Effector memory CD4-positive, alpha-beta T cell (primary cell): ENCODE data around the gene SPAG16.

Experiments used
- DNase-seq, 3 donors: peaks; one replicate each; pipeline ENCODE4 v3.0.0-alpha.2; 2020
- H3K27ac ChIP-seq: 2 replicates; pipeline ENCODE4 v1.7.0; 2013; ENCODE audit warnings: mild to moderate bottlenecking, low read length, moderate library complexity; ENCODE audit not compliant: insufficient read depth, poor library complexity, severe bottlenecking
- H3K27me3 ChIP-seq: replicated peaks from 2 replicates; pipeline ENCODE4 v1.7.0; 2013; ENCODE audit warnings: mild to moderate bottlenecking, low read length; ENCODE audit not compliant: insufficient read depth, control insufficient read depth, poor library complexity, severe bottlenecking
- H3K36me3 ChIP-seq: 2 replicates; pipeline ENCODE4 v1.7.0; 2013; ENCODE audit warnings: mild to moderate bottlenecking, low read length, moderate library complexity; ENCODE audit not compliant: control insufficient read depth, insufficient read depth
- H3K4me1 ChIP-seq: 2 replicates; pipeline ENCODE4 v1.7.0; 2013; ENCODE audit warnings: low read length, mild to moderate bottlenecking; ENCODE audit not compliant: control insufficient read depth, insufficient read depth, poor library complexity, severe bottlenecking
- H3K4me3 ChIP-seq: 2 replicates; pipeline ENCODE4 v1.7.0; 2013; ENCODE audit warnings: low read length, low read depth, mild to moderate bottlenecking; ENCODE audit not compliant: insufficient read depth, poor library complexity, severe bottlenecking
- H3K9me3 ChIP-seq: 2 replicates; pipeline ENCODE4 v1.7.0; 2013; ENCODE audit warnings: mild to moderate bottlenecking, low read length, moderate library complexity; ENCODE audit not compliant: control insufficient read depth

The SPAG16 gene

GRCh38 chr2:213246497-213247281, 37.6 kb upstream of the SPAG16 start:
- DNase-seq: peak in 2 of 3 donors; percentile 3 to 36
- Histone ChIP-seq H3K27ac (no peak overlapping the region), H3K27me3 (no peaks in the 10 kb centered on the region), H3K36me3 (no peaks in the 10 kb centered on the region), H3K4me3 (no peak overlapping the region), H3K4me1 (no peaks in the 10 kb centered on the region), H3K9me3 (no peaks in the 10 kb centered on the region)

- no peaks in the 10 kb centered on the region for H3K36me3 ChIP-seq
- no peaks in the 10 kb centered on the region for H3K9me3 ChIP-seq
- no peaks in the 10 kb centered on the region for H3K4me1 ChIP-seq
- H3K27me3 ChIP-seq: no peaks in the 10 kb centered on the region
- DNase-seq: no peak
- no peak overlapping the region for H3K4me3 ChIP-seq
- no peak overlapping the region for H3K27ac ChIP-seq
Measured at GRCh38 chr2:213247566-213247965, 36.7 kb upstream of the SPAG16 start.

GRCh38 chr2:213248637-213249036, 35.6 kb upstream of the SPAG16 start:
- H3K27me3 ChIP-seq: no peaks in the 10 kb centered on the region
- H3K4me1 ChIP-seq: no peaks in the 10 kb centered on the region
- H3K4me3 ChIP-seq: no peak overlapping the region
- H3K27ac ChIP-seq: no peak overlapping the region
- H3K36me3 ChIP-seq: no peaks in the 10 kb centered on the region
- H3K9me3 ChIP-seq: no peaks in the 10 kb centered on the region
- no peak for DNase-seq

- Histone ChIP-seq H3K27me3 (no peaks in the 10 kb centered on the region), H3K36me3 (no peaks in the 10 kb centered on the region), H3K9me3 (no peaks in the 10 kb centered on the region), H3K4me3 (no peak overlapping the region), H3K27ac (no peak overlapping the region), H3K4me1 (no peaks in the 10 kb centered on the region)
- DNase-seq: no peak
Measured at GRCh38 chr2:213249502-213249901, 34.8 kb upstream of the SPAG16 start.

GRCh38 chr2:213251618-213252017, 32.6 kb upstream of the SPAG16 start:
- Histone ChIP-seq H3K36me3 (no peaks in the 10 kb centered on the region), H3K4me3 (no peak overlapping the region), H3K27me3 (no peaks in the 10 kb centered on the region), H3K4me1 (no peaks in the 10 kb centered on the region), H3K9me3 (no peaks in the 10 kb centered on the region), H3K27ac (no peak overlapping the region)
- DNase-seq: no peak

- no peaks in the 10 kb centered on the region for H3K4me1 ChIP-seq
- H3K4me3 ChIP-seq: no peak overlapping the region
- no peaks in the 10 kb centered on the region for H3K9me3 ChIP-seq
- H3K27ac ChIP-seq: no peak overlapping the region
- H3K27me3 ChIP-seq: no peaks in the 10 kb centered on the region
- H3K36me3 ChIP-seq: no peaks in the 10 kb centered on the region
- no peak for DNase-seq
Measured at GRCh38 chr2:213252206-213252605, 32.1 kb upstream of the SPAG16 start.

GRCh38 chr2:213253162-213253561, 31.1 kb upstream of the SPAG16 start:
- Histone ChIP-seq H3K27me3 (no peaks in the 10 kb centered on the region), H3K36me3 (no peaks in the 10 kb centered on the region), H3K4me3 (no peak overlapping the region), H3K9me3 (no peaks in the 10 kb centered on the region), H3K27ac (no peak overlapping the region), H3K4me1 (no peaks in the 10 kb centered on the region)
- DNase-seq: no peak

GRCh38 chr2:213259266-213259665, 25.0 kb upstream of the SPAG16 start:
- Histone ChIP-seq H3K36me3 (no peaks in the 10 kb centered on the region), H3K27ac (no peak overlapping the region), H3K9me3 (no peaks in the 10 kb centered on the region), H3K4me1 (no peaks in the 10 kb centered on the region), H3K4me3 (no peak overlapping the region), H3K27me3 (no peaks in the 10 kb centered on the region)
- DNase-seq: no peak

- no peak overlapping the region for H3K27ac ChIP-seq
- no peaks in the 10 kb centered on the region for H3K9me3 ChIP-seq
- H3K4me1 ChIP-seq: no peaks in the 10 kb centered on the region
- no peak for DNase-seq
- no peaks in the 10 kb centered on the region for H3K36me3 ChIP-seq
- H3K27me3 ChIP-seq: no peaks in the 10 kb centered on the region
- H3K4me3 ChIP-seq: no peak overlapping the region
Measured at GRCh38 chr2:213261237-213261636, 23.0 kb upstream of the SPAG16 start.

- no peaks in the 10 kb centered on the region for H3K27me3 ChIP-seq
- no peak overlapping the region for H3K27ac ChIP-seq
- no peaks in the 10 kb centered on the region for H3K36me3 ChIP-seq
- DNase-seq: no peak
- no peaks in the 10 kb centered on the region for H3K9me3 ChIP-seq
- H3K4me1 ChIP-seq: no peaks in the 10 kb centered on the region
- H3K4me3 ChIP-seq: no peak overlapping the region
Measured at GRCh38 chr2:213261715-213262114, 22.5 kb upstream of the SPAG16 start.
